ENCODE measurements around the gene TMEM86A. TPM values are rescaled to one million over a fixed set of nuclear protein-coding genes. Genes with fewer than 3 reads are reported as not detected.

TMEM86A gene, protein sequence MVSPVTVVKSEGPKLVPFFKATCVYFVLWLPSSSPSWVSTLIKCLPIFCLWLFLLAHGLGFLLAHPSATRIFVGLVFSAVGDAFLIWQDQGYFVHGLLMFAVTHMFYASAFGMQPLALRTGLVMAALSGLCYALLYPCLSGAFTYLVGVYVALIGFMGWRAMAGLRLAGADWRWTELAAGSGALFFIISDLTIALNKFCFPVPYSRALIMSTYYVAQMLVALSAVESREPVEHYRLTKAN
- total RNA-seq (0.77 and 0.83 TPM in 2 replicates), polyA plus RNA-seq (0.16 and 0.21 TPM in 2 replicates), polyA minus RNA-seq (ENCODE audit: low replicate concordance) (not detected in 2 replicates)
- 0.16 TPM in 2 replicates for polyA plus RNA-seq (2012)

DNA sequence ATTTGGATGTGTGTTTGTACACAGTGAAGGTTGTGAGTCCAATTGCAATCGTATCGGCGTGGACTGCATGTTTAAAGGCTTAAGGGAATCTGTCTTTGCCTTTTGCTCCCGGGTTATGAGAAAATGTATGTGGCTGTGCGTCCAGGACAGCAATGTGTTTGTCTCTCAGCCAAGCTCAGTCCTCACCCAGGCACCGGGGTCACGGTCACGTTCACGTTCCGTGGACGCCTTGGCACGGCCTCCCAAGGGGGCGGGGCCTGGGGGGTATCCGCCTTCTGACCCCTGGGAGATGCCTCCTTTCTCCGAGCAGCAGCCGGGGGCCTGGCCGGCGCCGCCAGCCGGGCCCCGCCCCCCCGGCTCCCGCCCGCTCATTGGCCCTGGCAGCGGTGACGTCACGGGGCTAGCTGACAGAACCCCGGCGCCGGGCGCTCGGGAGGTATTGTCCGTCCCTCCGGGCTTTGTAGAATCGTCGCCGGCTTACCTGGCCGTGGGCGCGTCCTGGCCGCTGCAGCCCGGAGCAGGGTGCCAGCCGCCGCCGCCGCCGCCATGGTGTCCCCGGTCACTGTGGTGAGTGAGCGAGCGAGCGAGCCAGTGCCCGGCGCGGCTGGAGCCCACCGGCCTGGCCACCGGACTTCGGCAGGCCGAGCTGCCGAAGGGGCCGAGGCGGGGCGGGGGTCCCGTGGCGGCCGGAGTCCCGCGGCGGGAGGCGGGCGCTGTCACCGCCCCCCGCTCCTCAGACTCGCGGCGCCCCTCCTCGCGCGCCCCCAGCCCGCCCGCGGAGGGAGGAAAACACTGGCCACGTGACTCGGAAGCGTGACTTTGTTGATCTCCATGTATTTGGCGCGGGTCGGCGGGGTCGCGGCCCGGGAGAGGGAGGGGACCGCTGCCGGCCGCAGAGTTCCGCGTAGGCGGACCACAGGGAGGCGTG, at the start of gene TMEM86A:
TMEM86A (plus strand) TSS at position 439 of the 928 bp plus-strand sequence; CDS start at position 547, 108 bp downstream.
- DNase-seq (ENCODE audit: low read depth in 2 of 2): peak; percentile 61 to 67
- TF ChIP-seq EZH2 (IDR thresholded peaks at IDR 0.05; ENCODE audit: low read length, missing control alignments): no peak
- TF ChIP-seq, protein P1, sequence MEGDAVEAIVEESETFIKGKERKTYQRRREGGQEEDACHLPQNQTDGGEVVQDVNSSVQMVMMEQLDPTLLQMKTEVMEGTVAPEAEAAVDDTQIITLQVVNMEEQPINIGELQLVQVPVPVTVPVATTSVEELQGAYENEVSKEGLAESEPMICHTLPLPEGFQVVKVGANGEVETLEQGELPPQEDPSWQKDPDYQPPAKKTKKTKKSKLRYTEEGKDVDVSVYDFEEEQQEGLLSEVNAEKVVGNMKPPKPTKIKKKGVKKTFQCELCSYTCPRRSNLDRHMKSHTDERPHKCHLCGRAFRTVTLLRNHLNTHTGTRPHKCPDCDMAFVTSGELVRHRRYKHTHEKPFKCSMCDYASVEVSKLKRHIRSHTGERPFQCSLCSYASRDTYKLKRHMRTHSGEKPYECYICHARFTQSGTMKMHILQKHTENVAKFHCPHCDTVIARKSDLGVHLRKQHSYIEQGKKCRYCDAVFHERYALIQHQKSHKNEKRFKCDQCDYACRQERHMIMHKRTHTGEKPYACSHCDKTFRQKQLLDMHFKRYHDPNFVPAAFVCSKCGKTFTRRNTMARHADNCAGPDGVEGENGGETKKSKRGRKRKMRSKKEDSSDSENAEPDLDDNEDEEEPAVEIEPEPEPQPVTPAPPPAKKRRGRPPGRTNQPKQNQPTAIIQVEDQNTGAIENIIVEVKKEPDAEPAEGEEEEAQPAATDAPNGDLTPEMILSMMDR (conservative IDR thresholded peaks at IDR 0.05 in 1 of 2, IDR thresholded peaks at IDR 0.05 in 1 of 2; ENCODE audit: low read depth in 1 of 2, low read length in 2 of 2): no peak
- Histone ChIP-seq H2AFZ (ENCODE audit: low read length) (peak within 1 kb of the TSS; percentile 82), H3K9me3 (ENCODE audit: control insufficient read depth, insufficient read depth, low read depth, low read length) (no peaks in the 10 kb centered on the region), H3K4me3 (replicated peaks in 1 of 4; ENCODE audit: control extremely low read depth in 1 of 4, insufficient read depth in 1 of 4, low read depth in 3 of 4, low read length in 4 of 4) (peak within 1 kb of the TSS; percentile 26 to 61 (median 46)), H4K20me1 (ENCODE audit: control insufficient read depth, extremely low read depth, insufficient read depth, low read length) (no peaks in the 10 kb centered on the region), H3K79me2 (ENCODE audit: control insufficient read depth, insufficient read depth, low read length) (no peaks in the 10 kb centered on the region), H3K4me1 (ENCODE audit: control insufficient read depth, extremely low read depth, insufficient read depth, low read length) (no peaks in the 10 kb centered on the region), H3K27ac (ENCODE audit: insufficient read depth, low read length) (no peak within 1 kb of the TSS), H3K9ac (ENCODE audit: insufficient read depth, low read length) (peak within 1 kb of the TSS; percentile 22), H3K36me3 (ENCODE audit: control insufficient read depth, insufficient read depth, low read length) (no peaks in the 10 kb centered on the region), H3K27me3 (ENCODE audit: control insufficient read depth, insufficient read depth, low read length) (peaks cover 8% of the 10 kb centered on the region), H3K4me2 (ENCODE audit: extremely low read depth, insufficient read depth, low read length) (peak within 1 kb of the TSS; percentile 51)

GRCh38 chr11:18650353-18650752, 48.2 kb upstream of the TMEM86A start:
- Histone ChIP-seq H2AFZ (ENCODE audit: low read length) (no peak overlapping the region), H3K4me1 (ENCODE audit: control insufficient read depth, extremely low read depth, insufficient read depth, low read length) (no peaks in the 10 kb centered on the region), H3K9me3 (ENCODE audit: control insufficient read depth, insufficient read depth, low read depth, low read length) (no peaks in the 10 kb centered on the region), H3K79me2 (ENCODE audit: control insufficient read depth, insufficient read depth, low read length) (no peaks in the 10 kb centered on the region), H3K27ac (ENCODE audit: insufficient read depth, low read length) (no peak overlapping the region), H3K27me3 (ENCODE audit: control insufficient read depth, insufficient read depth, low read length) (no peaks in the 10 kb centered on the region), H4K20me1 (ENCODE audit: control insufficient read depth, extremely low read depth, insufficient read depth, low read length) (no peaks in the 10 kb centered on the region), H3K4me2 (ENCODE audit: extremely low read depth, insufficient read depth, low read length) (no peak overlapping the region), H3K4me3 (replicated peaks in 1 of 4; ENCODE audit: control extremely low read depth in 1 of 4, insufficient read depth in 1 of 4, low read depth in 3 of 4, low read length in 4 of 4) (no peak overlapping the region), H3K36me3 (ENCODE audit: control insufficient read depth, insufficient read depth, low read length) (no peaks in the 10 kb centered on the region), H3K9ac (ENCODE audit: insufficient read depth, low read length) (no peak overlapping the region)
- TF ChIP-seq, protein P1 (conservative IDR thresholded peaks at IDR 0.05 in 1 of 2, IDR thresholded peaks at IDR 0.05 in 1 of 2; ENCODE audit: low read depth in 1 of 2, low read length in 2 of 2): no peak
- TF ChIP-seq EZH2 (IDR thresholded peaks at IDR 0.05; ENCODE audit: low read length, missing control alignments): no peak
- no peak for DNase-seq (ENCODE audit: low read depth in 2 of 2)

Data from fibroblast of lung (primary cell).